GM18870 (cell line): ENCODE data around the gene PLCG2.

ENCODE experiments used
- ATAC-seq: cut with Tn5 transposase; IDR thresholded peaks from one replicate; pipeline ENCODE4 v1.9.1; 2021; ENCODE audit warnings: moderate library complexity; ENCODE audit not compliant: unreplicated experiment

The PLCG2 gene

DNA sequence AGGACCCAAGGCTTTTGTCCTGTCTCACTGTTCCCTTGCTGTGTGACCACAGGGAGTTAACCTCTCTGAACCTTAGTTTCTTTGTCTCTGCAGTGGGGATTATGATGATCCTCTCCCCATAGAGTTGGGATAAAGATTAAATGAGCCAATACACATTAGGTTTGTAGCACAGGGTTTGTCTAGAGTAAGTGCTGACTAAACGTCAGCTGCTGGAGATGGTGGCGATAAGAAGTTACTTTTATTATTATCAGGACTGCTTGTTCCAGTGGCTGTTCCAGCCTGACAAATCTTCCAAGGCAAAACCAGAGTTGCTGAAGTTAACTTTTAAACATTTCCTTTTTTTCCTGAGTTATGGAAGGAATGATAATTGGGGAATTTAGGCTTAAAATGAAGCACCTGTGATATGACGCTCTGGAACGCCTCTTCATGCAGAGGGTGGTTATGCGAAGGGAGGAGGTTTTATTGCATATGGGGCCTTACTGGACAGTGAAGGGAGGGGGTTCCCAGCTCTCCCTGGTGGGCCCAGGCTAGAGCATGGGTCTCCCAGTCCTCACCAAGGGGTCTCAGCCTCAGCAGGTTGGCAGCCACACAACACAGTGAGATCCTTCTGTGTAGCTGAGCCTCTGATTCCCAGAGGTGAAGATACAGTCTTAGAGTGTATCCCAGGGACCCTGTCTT lies 35.8 kb downstream of the PLCG2 start:
- no peak for ATAC-seq

DNA sequence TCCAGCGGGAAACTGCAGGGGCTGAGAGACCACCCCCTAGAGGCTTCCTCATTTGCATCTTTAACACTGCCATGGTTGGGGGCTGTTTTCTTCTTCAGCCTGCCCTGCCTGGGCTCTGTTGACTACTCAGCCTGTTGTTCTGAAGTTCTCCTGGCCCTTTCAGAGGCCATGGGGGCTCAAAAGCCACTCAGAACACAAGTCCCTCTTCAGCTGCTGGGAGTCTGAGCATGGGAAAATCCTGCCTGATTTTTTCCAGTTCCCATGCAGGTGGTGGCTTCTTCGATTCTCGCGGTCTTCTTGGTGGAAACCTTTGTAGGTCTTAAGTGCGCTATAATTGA lies 36.3 kb downstream of the PLCG2 start:
- ATAC-seq, result no peak

DNA sequence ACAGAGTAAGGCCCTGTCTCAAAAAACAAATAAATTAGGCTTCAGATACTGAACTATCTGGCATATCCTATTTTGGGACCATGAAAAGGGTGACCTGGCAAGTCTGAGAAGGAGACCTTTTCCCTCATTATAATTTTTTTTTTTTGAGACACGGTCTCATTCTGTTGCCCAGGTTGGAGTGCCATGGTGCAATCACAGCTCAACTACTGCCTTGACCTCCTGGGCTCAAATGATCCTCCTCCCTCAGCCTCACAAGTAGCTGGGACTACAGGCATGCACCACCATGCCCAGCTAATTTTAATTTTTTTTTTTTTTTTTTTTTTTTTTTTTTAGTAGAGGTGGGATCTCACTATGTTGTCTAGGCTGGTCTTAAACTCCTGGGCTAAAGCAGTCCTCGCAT lies 37.3 kb downstream of the PLCG2 start:
- no peak for ATAC-seq

DNA sequence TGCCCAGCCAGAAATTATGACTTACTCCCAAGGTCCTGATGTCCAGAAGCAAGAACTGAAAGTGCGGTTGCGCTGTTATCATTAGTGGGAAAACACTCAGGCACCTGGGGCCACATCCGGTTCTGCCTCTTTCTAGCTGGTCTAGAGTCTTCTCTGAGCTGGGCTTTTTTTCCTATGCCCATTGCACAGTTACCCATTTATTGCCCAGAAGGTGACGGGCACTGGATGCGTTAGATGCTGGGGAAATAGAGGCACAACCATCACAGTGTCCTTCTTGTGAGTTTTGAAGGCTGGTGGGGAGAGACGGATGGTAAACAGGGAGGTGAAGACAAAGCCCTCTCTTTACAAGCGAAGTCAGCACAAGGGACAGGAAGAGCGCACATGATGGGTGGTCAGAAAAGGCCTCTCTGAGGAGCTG lies 37.7 kb downstream of the PLCG2 start:
- no peak for ATAC-seq

GRCh38 chr16:81817296-81817695 lies 38.2 kb downstream of the PLCG2 start:
- no peak for ATAC-seq

DNA sequence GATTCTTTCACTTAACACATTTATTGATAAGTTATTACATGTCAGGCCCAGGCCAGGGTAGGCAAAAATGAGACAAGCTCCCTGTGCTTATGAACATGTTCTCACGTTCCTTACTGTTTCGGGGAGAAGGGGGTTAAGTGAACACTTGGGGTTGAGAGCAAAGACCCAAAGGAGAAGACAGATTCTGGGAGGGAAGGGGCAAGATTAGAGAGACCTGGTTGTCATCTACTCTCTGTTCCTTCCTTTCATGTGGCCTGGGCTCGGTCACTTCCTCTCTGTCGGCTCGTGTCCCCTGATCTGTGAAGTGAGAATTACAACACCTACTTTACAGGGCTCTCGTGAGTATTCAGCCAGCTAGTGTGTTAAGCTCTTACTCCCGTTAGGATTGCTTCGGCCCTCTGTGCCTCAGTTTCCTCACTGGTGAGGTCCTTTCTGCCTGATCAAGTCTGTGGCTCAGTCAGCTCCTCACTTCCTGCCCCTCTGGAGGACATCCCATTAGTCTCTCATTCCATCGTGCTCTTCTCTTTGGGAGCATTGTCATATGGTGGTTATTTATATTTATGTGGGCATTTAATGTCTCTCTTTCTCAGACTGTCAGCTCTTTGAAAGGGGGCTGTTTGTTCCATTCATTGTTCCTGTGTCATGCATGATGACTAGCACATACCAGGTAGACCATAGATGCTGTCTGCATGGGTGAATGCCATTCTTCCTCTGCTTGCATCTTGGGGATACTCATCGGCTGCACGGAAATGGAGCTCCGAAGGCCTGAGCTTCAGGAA lies 38.9 kb downstream of the PLCG2 start:
- no peak for ATAC-seq

DNA sequence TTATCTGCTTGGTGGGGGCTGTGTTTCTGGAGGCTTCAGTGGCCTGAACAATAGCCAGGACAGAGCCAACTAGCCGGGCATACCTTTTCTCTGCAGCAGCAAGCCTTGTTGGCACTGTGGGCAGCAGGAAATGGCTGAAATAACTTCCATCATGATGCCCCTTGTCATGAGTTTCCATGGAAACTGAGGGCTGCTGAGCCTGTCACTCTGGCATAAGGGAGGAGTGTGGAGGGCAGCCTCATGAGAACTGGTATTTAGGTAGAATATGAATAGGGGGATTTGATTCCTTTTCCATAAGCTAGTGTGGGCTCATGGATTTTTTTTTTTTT lies 39.4 kb downstream of the PLCG2 start:
- no peak for ATAC-seq

GRCh38 chr16:81818905-81819304 lies 39.8 kb downstream of the PLCG2 start:
- ATAC-seq, result no peak

DNA sequence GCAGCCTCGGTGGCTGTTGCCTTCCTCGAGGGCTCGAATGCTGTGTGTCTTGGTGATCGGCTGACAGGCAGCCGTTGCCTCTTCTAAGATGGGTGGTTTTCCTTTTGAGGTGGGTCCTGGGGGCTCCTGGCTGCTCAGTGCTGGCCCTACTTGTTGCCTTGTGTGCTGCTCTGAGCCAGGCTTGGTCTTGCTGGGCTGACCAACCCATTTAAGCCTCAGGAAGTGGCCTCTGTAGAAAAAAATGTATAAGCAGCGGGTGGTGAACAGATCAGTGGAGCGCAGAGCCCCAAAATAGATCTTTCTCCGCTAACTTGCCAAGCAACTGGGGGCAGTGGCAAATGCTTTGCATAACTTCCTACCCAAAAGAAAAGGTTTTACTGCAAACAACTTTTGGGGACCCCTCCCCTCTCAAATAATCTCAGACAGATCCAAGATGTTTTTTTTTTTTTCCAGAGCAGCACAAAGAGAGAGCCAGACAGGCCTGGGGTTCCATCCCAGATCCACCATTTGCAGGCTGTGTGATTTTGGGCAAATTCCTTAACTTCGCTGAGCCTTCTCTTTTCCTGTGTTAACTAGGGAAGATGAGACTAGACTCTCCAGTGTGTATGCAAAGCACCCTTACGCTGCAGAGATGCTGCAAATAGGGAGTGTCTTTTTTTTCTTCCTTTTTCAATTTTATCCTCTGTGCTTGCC lies 42.5 kb downstream of the PLCG2 start:
- ATAC-seq, result peak; percentile 53

GRCh38 chr16:81823111-81823510 lies 44.0 kb downstream of the PLCG2 start:
- no peak for ATAC-seq

DNA sequence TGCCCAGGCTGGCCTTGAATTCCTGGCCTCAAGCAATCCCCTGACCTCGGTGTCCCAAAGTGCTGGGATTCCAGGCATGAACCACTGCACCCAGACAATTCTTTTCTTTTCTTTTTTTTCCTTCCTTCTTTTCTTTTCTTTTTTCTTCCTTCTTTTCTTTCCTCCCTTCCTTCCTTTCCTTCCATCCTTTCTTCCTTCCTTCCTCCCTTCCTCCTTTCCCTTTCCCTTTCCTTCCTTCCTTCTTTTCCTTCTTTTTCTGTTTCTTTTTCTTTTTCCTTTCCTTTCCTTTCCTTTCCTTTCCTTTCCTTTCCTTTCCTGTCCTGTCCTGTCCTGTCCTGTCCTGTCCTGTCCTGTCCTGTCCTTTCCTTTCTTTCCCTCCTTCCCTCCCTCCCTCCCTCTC lies 44.6 kb downstream of the PLCG2 start:
- ATAC-seq, result no peak

- no peak for ATAC-seq
These were observed 47.4 kb downstream of the PLCG2 start for GRCh38 chr16:81826523-81826922.

DNA sequence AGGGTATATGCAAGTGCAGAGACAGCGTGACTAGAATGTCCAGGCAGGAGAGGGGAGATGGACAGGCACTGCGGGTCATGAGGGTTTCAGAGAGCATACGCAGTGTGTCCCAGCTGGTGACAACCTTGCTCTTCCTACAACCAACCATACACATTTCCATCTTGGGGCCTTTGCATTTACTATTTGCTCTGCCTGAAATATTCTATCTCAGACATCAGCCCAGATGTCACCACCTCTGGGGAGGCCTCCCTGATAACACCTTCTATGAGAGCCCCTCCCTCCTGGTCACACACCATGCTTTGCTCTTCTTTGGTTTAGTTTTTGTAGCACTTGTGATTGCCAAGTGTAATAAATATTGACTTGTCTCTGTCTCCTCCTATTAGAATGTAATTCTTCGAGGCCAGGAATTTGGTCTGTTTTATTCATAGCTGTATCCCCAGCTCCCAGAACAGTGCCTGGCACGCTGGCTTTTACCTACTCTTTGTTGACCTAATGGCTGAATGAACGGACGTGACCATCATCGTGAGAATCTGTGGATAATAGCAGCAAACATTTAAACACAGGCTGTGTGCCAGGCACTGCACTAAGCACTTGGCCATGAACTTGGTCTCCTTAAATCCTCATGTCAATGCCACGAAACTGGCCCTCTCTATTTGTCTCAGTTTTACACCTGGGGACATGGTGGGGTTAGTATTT lies 51.9 kb downstream of the PLCG2 start:
- ATAC-seq, result no peak

GRCh38 chr16:81831722-81832126 lies 52.6 kb downstream of the PLCG2 start:
- ATAC-seq, result peak; percentile 41

DNA sequence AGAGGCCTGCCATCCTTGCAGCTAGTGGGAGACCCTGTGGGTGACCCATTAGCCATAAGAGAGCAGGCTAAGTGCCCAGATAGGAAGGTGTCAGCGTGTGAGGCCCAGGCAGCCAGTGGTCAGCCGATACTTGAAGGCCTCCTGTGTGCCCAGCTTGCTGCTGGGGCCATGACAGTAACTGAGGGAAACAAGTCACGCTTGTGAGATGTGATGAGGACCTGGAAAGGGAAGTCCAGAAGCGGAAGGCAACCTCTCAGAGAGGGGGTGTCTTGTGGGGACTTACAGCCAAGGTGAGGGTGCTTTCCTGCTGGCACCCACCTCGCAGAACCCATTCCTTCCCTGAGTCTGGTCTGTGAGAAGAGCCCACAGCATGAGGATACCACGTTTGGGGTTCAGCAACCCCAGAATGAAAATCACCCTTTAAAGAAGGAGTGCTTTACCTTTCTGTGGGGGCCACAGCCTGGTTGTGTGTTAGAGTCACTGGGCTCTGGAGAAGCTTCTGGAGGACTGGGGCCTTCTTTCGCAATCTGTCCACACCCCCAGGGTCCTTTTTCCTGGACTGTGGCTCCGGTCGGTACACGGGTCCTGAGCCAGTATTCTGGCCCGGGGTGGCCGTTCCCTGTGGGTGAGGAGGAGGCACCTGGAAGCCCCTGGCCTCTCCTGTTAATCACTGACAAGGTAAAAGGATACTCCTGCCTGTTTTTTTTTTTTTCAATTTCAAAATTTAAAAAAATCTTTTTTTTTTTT lies 53.9 kb downstream of the PLCG2 start:
- ATAC-seq, result no peak

DNA sequence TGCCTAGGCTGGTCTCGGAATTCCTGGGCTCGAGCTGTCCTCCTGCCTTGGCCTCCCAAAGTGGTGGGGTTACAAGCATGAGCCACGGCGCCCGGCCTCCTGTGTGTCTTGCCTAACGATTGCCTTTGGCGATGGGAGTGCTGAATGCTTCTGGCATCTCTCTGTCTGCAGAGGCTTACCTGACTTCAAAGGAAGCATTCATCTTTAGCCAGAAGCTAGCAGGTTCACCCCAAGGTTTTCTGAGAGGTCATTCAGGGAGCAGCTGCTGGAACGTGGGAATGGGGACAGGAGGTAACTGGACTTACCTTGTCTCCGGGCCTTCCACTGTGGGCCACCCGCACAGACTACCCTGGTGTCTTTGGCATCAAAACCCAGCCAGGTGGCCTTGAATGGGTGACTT lies 54.7 kb downstream of the PLCG2 start:
- ATAC-seq, result no peak

GRCh38 chr16:81834868-81835267 lies 55.8 kb downstream of the PLCG2 start:
- no peak for ATAC-seq

DNA sequence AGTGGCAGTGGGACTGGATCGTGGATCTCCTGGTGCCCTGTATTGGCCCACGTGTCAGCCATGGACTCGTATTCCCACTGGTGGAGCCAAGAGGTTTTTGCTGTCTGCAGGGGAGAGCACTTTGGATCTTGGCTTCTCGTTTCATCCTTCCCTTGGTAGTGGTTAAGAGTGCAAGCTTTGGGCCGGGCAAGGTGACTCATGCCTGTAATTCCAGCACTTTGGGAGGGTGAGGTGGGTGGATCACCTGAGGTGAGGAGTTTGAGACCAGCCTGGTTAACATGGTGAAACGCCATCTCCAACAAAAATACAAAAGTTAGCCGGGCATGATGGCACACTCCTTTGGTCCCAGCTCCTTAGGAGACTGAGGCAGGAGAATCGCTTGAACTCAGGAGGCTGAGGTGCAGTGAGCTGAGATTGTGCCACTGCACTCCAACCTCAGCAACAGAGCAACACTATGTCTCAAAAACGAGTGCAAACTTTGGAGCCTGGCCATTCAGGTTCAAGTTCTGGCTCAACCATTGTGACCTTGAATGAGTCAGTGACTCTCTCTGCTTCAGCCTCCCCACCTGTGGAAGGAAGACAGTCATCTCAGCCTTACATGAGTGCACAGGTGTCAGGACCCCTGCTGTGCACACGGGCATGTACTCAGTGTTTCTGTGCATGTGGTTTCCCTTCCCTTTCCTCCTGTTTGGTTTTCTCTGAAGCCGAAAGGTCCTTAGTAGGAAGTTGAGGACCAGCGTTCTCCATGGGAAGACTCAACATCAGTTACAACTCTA lies 57.4 kb downstream of the PLCG2 start:
- ATAC-seq, result peak; percentile 70

- ATAC-seq, result no peak
These were observed 58.2 kb downstream of the PLCG2 start for GRCh38 chr16:81837312-81837751.

GRCh38 chr16:81838794-81839193 lies 59.7 kb downstream of the PLCG2 start:
- ATAC-seq, result no peak
